CD4-positive, alpha-beta T cell (primary cell): ENCODE results near the gene APLP2. TPM values are rescaled to one million over a fixed set of nuclear protein-coding genes. Genes with fewer than 3 reads are reported as not detected.
A peak's percentile ranks its signal among the peaks of the same experiment; 100 is the strongest.

Experiments
- ATAC-seq: fragments of 200-7000 bp; cut with Tn5 transposase; one replicate; pipeline ENCODE4 v1.10.0; 2022; ENCODE audit warnings: mild to moderate bottlenecking; ENCODE audit not compliant: poor library complexity
- CTCF ChIA-PET: fragments of 350-600 bp; sonication (Branson Sonifier 250); formaldehyde crosslinking; loops from one replicate; lab custom pipeline; 2021; ENCODE audit warnings: antibody characterized with exemption, inconsistent platforms; lab: Charles Lee
- POLR2A ChIA-PET: fragments of 350-600 bp; sonication (Branson Sonifier 250); formaldehyde crosslinking; loops from one replicate; lab custom pipeline; 2021; ENCODE audit warnings: antibody characterized with exemption, inconsistent platforms; lab: Charles Lee
- DNase-seq, 14 experiments: peaks; one replicate each; pipeline ENCODE4 v3.0.0-alpha.2; 2013 to 2020; ENCODE audit warnings: mixed read lengths in 2 of 14
- H3K27ac ChIP-seq, 2 donors: one replicate each; pipeline versions ENCODE4 v1.5.1 to v1.7.0; 2013; ENCODE audit warnings: low read length in 2 of 2, low read depth in 1 of 2, mild to moderate bottlenecking in 1 of 2
- H3K27me3 ChIP-seq, 2 experiments: 1 replicate in 1 of 2; 2 replicates in 1 of 2; pipeline versions ENCODE4 v1.6.1 to v1.7.0; 2013; ENCODE audit warnings: low read length in 2 of 2, control low read depth in 1 of 2, mild to moderate bottlenecking in 1 of 2, moderate library complexity in 1 of 2; ENCODE audit not compliant: insufficient read depth in 2 of 2, control insufficient read depth in 1 of 2
- H3K36me3 ChIP-seq: one replicate; pipeline ENCODE4 v1.6.1; 2013; ENCODE audit warnings: low read length, control low read depth; ENCODE audit not compliant: insufficient read depth
- H3K4me1 ChIP-seq: one replicate; pipeline ENCODE4 v1.6.1; 2013; ENCODE audit warnings: low read length, control low read depth; ENCODE audit not compliant: insufficient read depth
- H3K4me3 ChIP-seq: one replicate; pipeline ENCODE4 v1.5.1; 2013; ENCODE audit warnings: mild to moderate bottlenecking, low read length, moderate library complexity
- H3K9me3 ChIP-seq, 2 experiments: 1 replicate in 1 of 2; 2 replicates in 1 of 2; pipeline versions ENCODE4 v1.6.1 to v1.7.0; 2013; ENCODE audit warnings: low read length in 2 of 2, mild to moderate bottlenecking in 2 of 2, control low read depth in 1 of 2, moderate library complexity in 1 of 2; ENCODE audit not compliant: control insufficient read depth in 1 of 2, insufficient read depth in 1 of 2
- H3K27ac Mint-ChIP-seq: one replicate; pipeline ENCODE4 v1.8.0; 2020; ENCODE audit warnings: mixed read lengths
- H3K27me3 Mint-ChIP-seq: one replicate; pipeline ENCODE4 v1.8.0; 2021; ENCODE audit warnings: mixed read lengths
- H3K36me3 Mint-ChIP-seq: one replicate; pipeline ENCODE4 v1.8.0; 2021; ENCODE audit warnings: low read depth, mixed read lengths
- H3K4me1 Mint-ChIP-seq: one replicate; pipeline ENCODE4 v1.8.0; 2021; ENCODE audit warnings: low read depth, mixed read lengths
- H3K4me3 Mint-ChIP-seq: one replicate; pipeline ENCODE4 v1.8.0; 2020; ENCODE audit warnings: mild to moderate bottlenecking, mixed read lengths
- H3K9me3 Mint-ChIP-seq: one replicate; pipeline ENCODE4 v1.8.0; 2020; ENCODE audit warnings: mixed read lengths
- CTCF ChIP-seq: fragments of 200-600 bp; IDR thresholded peaks from one replicate; pipeline ENCODE4 v1.8.0; 2022; ENCODE audit warnings: antibody characterized with exemption, mild to moderate bottlenecking
- intact Hi-C, 2 experiments: fragments of 100-400 bp; cut with DNase I in 1 of 2; cut with micrococcal nuclease in 1 of 2; formaldehyde crosslinking; loops; one replicate each; pipeline versions ENCODE4 v1.15.1 to v1.9.0; 2023 to 2025; cut with DNase I, micrococcal nuclease
- total RNA-seq, 174 experiments: library from RNA in 2 of 174; stranded (reverse) in 2 of 174; gene quantifications; one replicate each; pipeline ENCODE4 v1.2.3 and lab custom pipeline; 2021 to 2026

The APLP2 gene
- total RNA-seq, 2 experiments from 2014 or later = 28.8 to 29.5 TPM

GRCh38 chr11:130042093-130042591, 27.6 kb upstream of the APLP2 start:
- H3K9me3 ChIP-seq = peaks cover 0 to 8% of the 10 kb centered on the region in 2 experiments
- no peak for TF ChIP-seq CTCF
- H3K4me1 ChIP-seq = peaks cover 3% of the 10 kb centered on the region
- Mint-ChIP-seq H3K27ac (no peak overlapping the region), H3K9me3 (no peaks in the 10 kb centered on the region), H3K4me3 (no peak overlapping the region), H3K27me3 (no peaks in the 10 kb centered on the region), H3K4me1 (no peaks in the 10 kb centered on the region), H3K36me3 (no peaks in the 10 kb centered on the region)
- peak in 2 of 14 experiments; percentile 49 to 63 for DNase-seq
- no peaks in the 10 kb centered on the region for H3K36me3 ChIP-seq
- ATAC-seq = no peak
- H3K27me3 ChIP-seq = peaks cover 0 to 2% of the 10 kb centered on the region in 2 experiments
- POLR2A ChIA-PET = no interaction called here
- H3K27ac ChIP-seq = no peak overlapping the region
- no peak overlapping the region for H3K4me3 ChIP-seq
- CTCF ChIA-PET = no interaction called here
- intact Hi-C loops = no loop called here

- no peak overlapping the region for H3K4me3 ChIP-seq
- POLR2A ChIA-PET = no interaction called here
- ATAC-seq = no peak
These were observed 26.1 kb upstream of the APLP2 start for GRCh38 chr11:130043575-130043974.

GRCh38 chr11:130047141-130047540, 22.6 kb upstream of the APLP2 start:
- Mint-ChIP-seq H3K9me3 (no peaks in the 10 kb centered on the region), H3K27ac (no peak overlapping the region), H3K4me3 (no peak overlapping the region), H3K4me1 (no peaks in the 10 kb centered on the region), H3K36me3 (no peaks in the 10 kb centered on the region), H3K27me3 (no peaks in the 10 kb centered on the region)
- ATAC-seq = no peak
- TF ChIP-seq CTCF = no peak
- DNase-seq = no peak
- H3K36me3 ChIP-seq = no peaks in the 10 kb centered on the region
- H3K27ac ChIP-seq = no peak overlapping the region
- H3K27me3 ChIP-seq = peaks cover 0 to 2% of the 10 kb centered on the region in 2 experiments
- no peaks in the 10 kb centered on the region for H3K9me3 ChIP-seq
- ChIA-PET CTCF (interaction anchor here (1.0 to 1.1 kb wide), 2 partner anchors 14 to 86 kb away, joined by 3 to 5 read pairs; no protein-coding TSS in a partner anchor), POLR2A (no interaction called here)
- no peak overlapping the region for H3K4me3 ChIP-seq
- peaks cover 3% of the 10 kb centered on the region for H3K4me1 ChIP-seq
- intact Hi-C loops = no loop called here

More at GRCh38 chr11:130043575-130043974, 26.1 kb upstream of the APLP2 start:
- peak in 2 of 14 experiments; percentile 33 to 40 for DNase-seq
- intact Hi-C loops = no loop called here
- H3K27me3 Mint-ChIP-seq = no peaks in the 10 kb centered on the region
- no peak overlapping the region for H3K27ac Mint-ChIP-seq
- Histone ChIP-seq H3K36me3 (no peaks in the 10 kb centered on the region), H3K9me3 (peaks cover 0 to 8% of the 10 kb centered on the region in 2 experiments), H3K27ac (no peak overlapping the region), H3K27me3 (peaks cover 0 to 2% of the 10 kb centered on the region in 2 experiments), H3K4me1 (peaks cover 3% of the 10 kb centered on the region)
- no peaks in the 10 kb centered on the region for H3K9me3 Mint-ChIP-seq
- H3K4me1 Mint-ChIP-seq = no peaks in the 10 kb centered on the region
- H3K4me3 Mint-ChIP-seq = no peak overlapping the region
- H3K36me3 Mint-ChIP-seq = no peaks in the 10 kb centered on the region
- CTCF ChIA-PET = no interaction called here
- TF ChIP-seq CTCF = no peak
